ENCODE measurements around the gene PABPN1L.

Gene PABPN1L

GRCh38 chr16:88814144-88814502 lies 52.3 kb downstream of the PABPN1L start:
- Mint-ChIP-seq H3K4me1 (peaks cover 23% of the 10 kb centered on the region), H3K9me3 (no peaks in the 10 kb centered on the region), H3K4me3 (no peak overlapping the region), H3K27ac (no peak overlapping the region), H3K36me3 (peaks cover 37% of the 10 kb centered on the region)
- DNase-seq (ENCODE audit: low spot score in 2 of 2) (no peak), ATAC-seq (no peak)

Measured in stimulated activated effector memory CD8-positive, alpha-beta T cell treated with anti-CD3 and anti-CD28 coated beads, Interleukin-12 subunit alpha, Interleukin-12 subunit beta, amount 100 ng/mL, for 72 hours (primary cell).